GM18502 (cell line): ENCODE measurements around the gene DEDD2.

Source experiments
- ATAC-seq: cut with Tn5 transposase; IDR thresholded peaks from one replicate; pipeline ENCODE4 v1.9.1; 2021; ENCODE audit warnings: mild to moderate bottlenecking; ENCODE audit not compliant: unreplicated experiment, poor library complexity

Gene DEDD2

GRCh38 chr19:42201489-42202289, 15.8 kb downstream of the DEDD2 start:
- peak; percentile 47 for ATAC-seq

DNA sequence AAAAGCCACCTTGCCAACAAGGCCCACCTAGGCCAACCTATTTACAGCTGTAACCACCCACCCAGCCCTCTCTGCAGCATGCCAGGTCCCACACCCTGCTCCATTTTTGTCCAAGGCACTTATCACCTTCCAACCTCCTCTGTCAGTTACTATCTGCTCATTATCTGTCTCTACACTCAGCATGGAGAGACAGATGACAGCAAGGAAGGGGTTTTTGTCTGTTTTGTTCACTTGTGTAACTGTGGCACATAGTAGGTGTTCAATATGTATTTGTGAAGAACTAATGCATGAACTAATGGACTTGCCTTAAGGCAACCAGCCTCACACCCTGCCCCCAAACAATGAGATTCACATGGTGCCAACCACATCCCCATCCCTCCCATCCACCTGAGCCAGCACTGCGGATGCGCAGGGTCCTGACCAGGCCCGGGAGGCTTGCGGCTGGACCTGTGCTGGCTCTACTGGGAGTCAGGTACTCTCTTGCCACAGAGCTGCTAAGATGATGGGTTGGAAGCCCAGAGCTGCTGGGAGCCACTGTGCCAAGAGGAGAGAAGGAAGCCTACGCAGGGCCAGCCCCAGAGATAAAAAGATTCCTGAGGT, 17.3 kb downstream of the DEDD2 start:
- no peak for ATAC-seq

DNA sequence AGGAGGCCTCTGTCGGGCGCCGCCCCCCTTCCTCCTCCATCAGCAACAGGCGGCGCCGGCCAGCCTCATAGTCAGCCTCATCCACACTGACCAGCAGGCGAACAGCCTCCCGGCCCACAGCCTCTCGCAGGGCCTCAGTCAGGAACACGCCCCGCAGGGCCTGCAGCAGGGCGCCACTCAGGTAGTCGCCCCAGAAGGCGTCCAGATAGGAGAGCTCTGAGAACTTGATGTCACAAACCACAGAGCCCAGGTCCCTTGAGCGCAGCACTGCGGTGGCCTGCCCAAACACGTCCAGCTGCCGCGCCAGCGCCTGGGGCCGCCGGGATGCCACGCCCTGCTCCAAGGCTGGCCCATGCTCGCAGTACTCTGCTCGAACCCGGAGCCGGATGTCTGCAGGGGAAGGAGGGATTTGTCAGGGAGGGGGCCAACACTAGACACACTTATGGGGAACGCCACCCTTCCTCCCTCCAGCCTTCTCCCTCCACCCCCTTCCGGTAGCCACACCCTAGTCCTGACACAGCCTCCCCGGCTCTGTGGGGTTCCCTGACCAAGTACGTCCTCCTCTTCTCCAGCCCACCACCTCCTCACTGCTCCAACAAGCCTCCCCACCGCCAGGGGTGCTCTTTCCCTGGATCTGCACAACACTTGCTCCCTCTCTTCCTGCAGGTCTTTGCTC, 17.9 kb downstream of the DEDD2 start:
- peak; percentile 40 for ATAC-seq

DNA sequence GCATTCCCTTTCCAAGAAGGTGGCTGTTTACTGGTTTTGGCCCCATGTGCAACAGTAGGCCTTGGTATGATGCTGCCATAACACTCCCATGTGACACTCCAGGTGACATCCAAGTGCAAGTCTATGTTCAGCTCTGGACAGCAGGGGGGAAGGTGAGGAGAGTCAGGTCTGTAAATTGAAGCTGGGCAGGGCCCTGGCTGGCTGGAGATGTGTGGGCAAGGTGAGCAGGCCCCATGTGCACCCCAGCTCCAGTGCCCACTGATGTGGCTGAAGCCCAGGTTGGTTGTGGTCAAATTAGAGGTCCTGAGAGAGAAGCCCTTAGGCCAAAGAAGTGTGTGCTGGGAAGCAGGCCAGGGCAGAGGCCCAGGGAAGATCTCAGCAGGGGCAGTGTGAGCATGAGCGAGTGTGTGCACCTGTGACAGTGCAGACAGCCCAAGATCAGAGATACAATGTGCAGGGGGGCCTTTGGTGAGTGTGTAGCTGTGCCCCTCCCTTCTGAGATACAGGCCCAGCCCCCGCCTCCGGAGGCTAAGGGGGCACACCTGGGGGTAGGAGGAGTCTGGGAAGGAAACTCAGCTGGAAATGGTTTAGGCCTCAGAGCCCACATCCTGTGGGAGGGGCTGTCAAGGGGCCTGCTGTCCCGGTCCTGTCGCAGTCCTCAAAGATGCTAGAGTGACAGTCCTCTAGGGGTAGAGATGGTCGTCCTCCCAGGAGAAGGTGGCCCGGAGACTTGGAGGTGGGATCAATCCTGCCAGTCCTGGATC, 18.6 kb downstream of the DEDD2 start:
- peak; percentile 54 for ATAC-seq

DNA sequence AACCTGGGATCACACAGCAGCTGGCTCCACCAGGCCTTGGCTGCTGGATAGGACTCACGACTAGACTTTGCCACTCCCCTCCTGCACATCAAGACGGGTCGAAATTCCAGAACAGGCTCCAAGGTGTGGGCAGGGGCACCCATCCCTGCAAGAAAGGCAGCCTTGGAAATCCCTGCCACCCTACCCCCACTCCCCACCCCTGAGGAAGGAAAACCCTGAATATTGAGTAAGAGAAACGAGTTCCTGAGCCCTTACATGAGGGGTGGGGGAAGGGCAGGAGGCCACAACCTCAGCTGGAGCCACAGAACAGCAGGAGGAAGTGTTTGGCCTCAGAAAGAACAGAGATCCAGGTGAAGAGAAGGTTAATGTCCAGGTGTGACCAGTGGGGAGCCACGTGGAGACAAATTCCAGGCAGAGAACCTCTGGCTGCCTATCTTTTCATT, 20.1 kb downstream of the DEDD2 start:
- no peak for ATAC-seq

DNA sequence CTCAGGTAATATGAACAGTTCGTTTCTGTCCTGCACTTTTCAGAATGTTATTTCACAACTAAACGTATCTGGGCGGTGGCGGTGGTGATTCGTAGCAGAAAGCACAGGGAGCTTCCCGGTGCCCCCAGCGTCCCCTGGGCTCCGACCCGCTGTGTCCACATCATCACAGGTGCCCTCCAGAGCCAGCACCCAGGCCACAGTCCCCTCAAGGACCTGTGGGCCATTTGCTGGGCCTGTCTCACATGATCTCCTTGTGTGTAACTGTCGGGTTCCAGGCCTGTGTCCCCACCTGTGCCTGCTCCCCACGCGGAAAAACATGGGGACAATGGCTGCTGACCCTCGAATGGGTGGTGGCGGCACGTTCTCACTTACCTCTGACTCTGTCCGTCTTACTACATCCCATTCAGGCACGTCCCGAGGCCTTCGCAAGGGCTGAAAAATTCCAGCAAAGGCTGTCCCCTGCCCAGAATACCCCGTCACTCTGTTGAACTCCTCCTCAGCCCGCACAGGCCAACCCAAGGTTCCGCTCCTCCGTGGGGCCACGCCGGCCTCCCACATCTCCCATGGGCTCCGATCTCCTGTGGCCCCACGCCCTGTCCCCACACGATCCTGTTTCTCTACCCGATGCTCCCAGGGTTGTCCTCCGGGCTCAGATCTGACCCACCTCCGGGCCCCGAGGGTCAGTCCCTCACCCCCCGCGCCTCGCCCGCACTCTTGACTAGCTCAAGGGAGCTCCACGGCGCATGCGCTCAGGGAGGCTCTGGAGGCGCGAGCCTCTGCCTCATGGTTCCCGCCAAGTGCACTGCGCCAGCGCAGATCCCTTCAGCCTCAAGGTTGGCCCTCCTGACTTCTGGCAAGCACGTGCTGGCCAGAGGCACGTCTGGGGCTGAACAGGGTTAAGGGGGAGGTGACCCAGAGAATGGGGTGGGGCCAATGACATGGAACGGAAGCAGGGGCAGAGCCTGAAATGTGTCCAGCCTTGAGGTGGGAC, 21.2 kb downstream of the DEDD2 start:
- no peak for ATAC-seq

DNA sequence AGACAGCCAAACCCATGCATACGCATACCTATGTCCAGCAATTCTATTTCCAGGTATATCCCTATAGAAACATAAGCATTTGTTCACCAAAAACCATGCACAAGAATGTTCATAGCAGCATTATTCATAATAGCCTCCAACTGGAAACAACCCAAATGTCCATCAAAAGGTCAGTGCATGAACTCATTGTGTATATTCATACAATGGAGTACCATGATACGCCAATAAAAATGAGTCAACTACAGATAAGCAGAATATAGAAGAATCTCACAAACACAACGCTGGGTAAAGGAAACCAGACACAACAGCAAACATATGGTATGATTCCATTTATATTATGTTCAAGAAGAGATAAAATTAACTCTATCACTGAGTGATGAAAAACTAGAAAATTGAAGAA, 23.8 kb downstream of the DEDD2 start:
- ATAC-seq: no peak

GRCh38 chr19:42193294-42193693, 24.2 kb downstream of the DEDD2 start:
- no peak for ATAC-seq

DNA sequence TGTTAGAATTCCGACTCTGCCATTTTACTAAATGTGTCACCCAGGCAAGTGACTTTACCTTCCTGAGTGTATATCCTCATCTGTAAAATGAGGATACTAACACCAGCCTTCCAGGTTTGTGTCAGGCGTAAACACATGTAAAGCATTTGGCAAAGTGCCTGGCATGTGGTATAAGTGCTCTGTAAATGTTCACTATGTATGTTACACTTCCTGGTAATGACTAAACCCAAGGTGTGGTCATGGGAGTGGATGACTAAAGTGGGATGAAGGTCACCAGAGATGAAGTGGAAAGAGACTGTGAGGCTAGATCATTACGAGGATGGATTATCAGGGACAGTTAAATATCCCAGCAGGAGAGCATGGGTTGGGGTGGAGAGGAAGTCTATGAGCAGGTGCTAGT, 25.6 kb downstream of the DEDD2 start:
- no peak for ATAC-seq

DNA sequence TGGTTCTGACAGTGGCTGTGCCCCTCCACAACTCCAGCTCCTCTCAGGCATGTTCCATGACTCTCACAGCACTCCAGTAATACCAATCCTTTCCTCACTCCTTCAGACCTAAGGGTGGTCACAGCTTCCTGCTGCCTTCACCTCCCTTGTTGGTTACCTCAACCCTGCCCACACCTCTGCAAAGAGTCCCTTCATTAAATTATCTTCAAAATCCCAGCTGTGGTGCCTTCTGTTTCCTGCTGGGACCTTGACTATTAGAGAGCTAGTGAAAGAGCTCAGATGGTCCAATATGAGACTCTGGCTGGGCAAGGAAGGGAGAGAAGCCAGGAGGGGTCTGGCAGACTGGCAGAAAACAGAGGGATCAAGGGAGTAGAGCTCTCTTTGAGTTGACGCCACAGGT, 26.1 kb downstream of the DEDD2 start:
- ATAC-seq: no peak

DNA sequence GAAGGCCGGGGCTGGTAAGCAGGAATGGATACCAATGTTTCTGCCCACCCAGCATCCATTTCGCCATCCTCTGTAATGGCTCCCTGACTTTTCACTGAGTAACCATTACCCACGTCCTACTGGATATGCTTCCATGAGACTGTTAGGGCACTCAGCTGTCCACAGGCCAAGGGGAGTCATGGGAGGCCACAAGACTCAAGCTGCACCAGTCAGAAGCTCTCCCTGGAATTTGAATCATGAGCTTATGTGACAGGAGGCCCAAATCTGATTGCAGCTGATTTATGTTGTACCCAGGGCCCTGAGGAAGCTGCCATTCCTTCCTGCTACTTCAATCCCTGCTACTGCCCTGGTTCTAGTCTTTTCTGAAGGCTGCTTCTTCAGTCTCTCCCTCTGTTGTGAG, 28.3 kb downstream of the DEDD2 start:
- ATAC-seq: no peak

DNA sequence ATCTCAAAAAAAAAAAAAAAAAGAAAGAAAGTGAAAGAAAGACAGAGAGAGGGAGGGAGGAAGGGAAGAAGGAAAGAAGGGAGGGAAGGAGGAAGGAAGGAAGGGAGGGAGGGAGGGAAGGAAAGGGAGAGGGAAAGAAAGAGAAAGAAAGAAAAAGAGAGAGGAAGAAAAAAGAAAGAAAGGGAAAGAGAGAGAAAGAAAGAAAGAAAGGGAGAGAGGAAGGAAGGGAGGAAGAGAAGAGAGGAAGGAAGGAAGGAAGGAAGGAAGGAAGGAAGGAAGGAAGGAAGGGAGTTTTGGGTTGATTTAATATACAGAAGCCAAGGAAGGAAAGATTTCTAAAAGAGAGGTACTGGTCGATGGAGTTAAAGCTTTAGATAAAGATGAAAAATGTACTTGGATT, 28.8 kb downstream of the DEDD2 start:
- no peak for ATAC-seq

GRCh38 chr19:42185277-42185676, 32.2 kb downstream of the DEDD2 start:
- no peak for ATAC-seq

GRCh38 chr19:42184401-42184861, 33.0 kb downstream of the DEDD2 start:
- no peak for ATAC-seq

- ATAC-seq: no peak
These were observed 38.4 kb downstream of the DEDD2 start for GRCh38 chr19:42178791-42179674.

DNA sequence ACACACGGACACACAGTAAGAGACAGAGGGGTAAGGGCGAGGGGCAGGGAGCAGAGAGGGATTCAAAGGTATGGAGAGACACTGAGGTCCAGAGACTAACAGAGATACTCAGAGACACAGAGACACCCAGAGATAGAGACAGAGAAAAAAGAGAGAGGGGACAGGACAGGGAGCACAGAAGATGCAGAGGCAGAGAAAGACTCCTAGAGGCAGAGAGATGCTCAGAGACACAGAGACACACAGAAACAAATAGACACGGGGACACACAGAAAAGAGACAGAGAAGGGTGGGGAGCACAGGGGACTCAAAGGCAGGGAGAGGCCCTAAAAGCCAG, 39.8 kb downstream of the DEDD2 start:
- no peak for ATAC-seq

DNA sequence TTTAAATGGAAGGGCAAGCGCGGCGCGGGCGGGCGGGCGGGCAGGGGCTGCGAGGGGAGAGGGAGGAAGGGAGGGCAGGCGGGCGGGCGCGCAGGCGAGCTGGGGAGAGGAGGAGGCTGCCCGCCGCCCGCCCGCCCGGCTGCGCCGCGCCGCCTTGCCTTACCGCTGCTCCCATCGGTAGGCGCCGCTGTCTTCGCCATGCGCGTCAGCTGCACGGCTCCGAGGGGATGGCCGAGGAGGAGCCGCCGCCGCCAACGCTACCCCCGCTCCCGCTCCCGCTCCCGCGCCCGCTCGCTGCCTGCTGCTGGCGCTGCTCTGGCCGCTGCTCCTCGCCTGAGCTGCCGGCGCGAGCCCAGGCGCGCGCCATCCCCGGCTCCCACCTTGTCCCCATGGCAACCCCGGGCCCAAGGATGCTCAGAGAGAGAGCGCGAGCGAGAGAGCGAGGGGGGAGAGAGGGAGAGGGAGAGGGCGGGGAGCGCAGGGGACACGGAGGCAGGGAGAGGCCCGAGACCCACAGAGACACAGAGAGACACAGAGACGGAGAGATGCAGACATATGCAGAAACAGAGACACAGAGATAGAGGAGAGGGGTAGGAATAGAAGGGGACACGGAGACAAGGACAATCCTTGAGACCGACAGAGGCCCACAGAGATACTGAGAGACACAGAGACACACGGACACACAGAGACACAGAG, 40.3 kb downstream of the DEDD2 start:
- ATAC-seq: no peak

GRCh38 chr19:42176649-42176989, 40.9 kb downstream of the DEDD2 start:
- ATAC-seq: no peak
